Tibial artery (tissue), 4 donors: ENCODE measurements around the gene BMPR1B.

Experiments used
- DNase-seq, 2 donors: peaks; one replicate each; pipeline ENCODE4 v3.0.0-alpha.2; 2019
- H3K27ac ChIP-seq, 2 donors: fragments of 200-600 bp; sonication (generic) in 1 of 2; 1 replicate in 1 of 2; 2 replicates in 1 of 2; pipeline ENCODE4 v1.5.1; 2018 to 2019; ENCODE audit warnings: mild to moderate bottlenecking in 1 of 2
- H3K27me3 ChIP-seq, 2 donors: fragments of 200-600 bp; sonication (generic) in 1 of 2; one replicate each; pipeline versions ENCODE4 v1.5.1 to v1.6.0; 2016 to 2019
- H3K36me3 ChIP-seq, 3 donors: fragments of 200-600 bp; sonication (generic) in 2 of 3; one replicate each; pipeline ENCODE4 v1.5.1; 2016 to 2019; ENCODE audit warnings: mild to moderate bottlenecking in 2 of 3
- H3K4me1 ChIP-seq, 4 donors: fragments of 200-600 bp; sonication (generic) in 2 of 4; 1 replicate in 3 of 4; 2 replicates in 1 of 4; pipeline ENCODE4 v1.5.1; 2016 to 2019
- H3K4me3 ChIP-seq, 2 donors: fragments of 200-600 bp; sonication (generic) in 1 of 2; 1 replicate in 1 of 2; 2 replicates in 1 of 2; pipeline ENCODE4 v1.5.1; 2018 to 2019; ENCODE audit warnings: mild to moderate bottlenecking in 2 of 2
- H3K9me3 ChIP-seq, 3 donors: fragments of 200-600 bp; sonication (generic) in 1 of 3; one replicate each; pipeline ENCODE4 v1.5.1; 2016 to 2019
- CTCF ChIP-seq, 2 experiments: fragments of 200-600 bp in 1 of 2; fragments of 450-650 bp in 1 of 2; IDR thresholded peaks; one replicate each; pipeline ENCODE4 v1.5.1; 2017 to 2019; ENCODE audit warnings: antibody characterized with exemption in 2 of 2, mild to moderate bottlenecking in 1 of 2, moderate library complexity in 1 of 2
- intact Hi-C: fragments of 100-400 bp; cut with DNase I; formaldehyde crosslinking; loops from one replicate; pipeline ENCODE4 v1.15.0; 2023; ENCODE audit warnings: low total_unique reads

BMPR1B gene

GRCh38 chr4:95204267-95204844, 446.6 kb downstream of the BMPR1B start:
- Histone ChIP-seq H3K9me3 (no peaks in the 10 kb centered on the region), H3K4me1 (no peaks in the 10 kb centered on the region), H3K27me3 (no peaks in the 10 kb centered on the region), H3K27ac (no peak overlapping the region), H3K4me3 (no peak overlapping the region), H3K36me3 (peaks cover 12 to 45% (median 40%) of the 10 kb centered on the region in 3 donors)
- TF ChIP-seq CTCF (IDR thresholded peaks at IDR 0.05), result no peak
- intact Hi-C loops, result no loop called here
- DNase-seq, result no peak

- Histone ChIP-seq H3K27me3 (no peaks in the 10 kb centered on the region), H3K4me3 (no peak overlapping the region), H3K27ac (no peak overlapping the region), H3K9me3 (no peaks in the 10 kb centered on the region), H3K4me1 (no peaks in the 10 kb centered on the region), H3K36me3 (peaks cover 12 to 43% (median 35%) of the 10 kb centered on the region in 3 donors)
- DNase-seq, result no peak
- intact Hi-C loops, result no loop called here
- no peak for TF ChIP-seq CTCF (IDR thresholded peaks at IDR 0.05)
These were observed 447.1 kb downstream of the BMPR1B start for GRCh38 chr4:95204873-95205272.
